NCI-H187 (cell line): ENCODE results near the gene TEP1.

Experiments
- DNase-seq, 2 experiments: peaks; one replicate each; lab custom pipeline; 2025; lab: John Stamatoyannopoulos, UW

TEP1 gene

GRCh38 chr14:20429801-20430669 lies 16.7 kb upstream of the TEP1 start:
- no peak for DNase-seq

GRCh38 chr14:20428802-20429201 lies 15.5 kb upstream of the TEP1 start:
- DNase-seq, result no peak

- DNase-seq, result no peak
Measured at GRCh38 chr14:20428010-20428365, 14.7 kb upstream of the TEP1 start.

- no peak for DNase-seq
Measured at GRCh38 chr14:20427231-20428009, 14.1 kb upstream of the TEP1 start.

- DNase-seq, result no peak
Measured at GRCh38 chr14:20424851-20425250, 11.6 kb upstream of the TEP1 start.

GRCh38 chr14:20422886-20423285 lies 9.6 kb upstream of the TEP1 start:
- DNase-seq, result no peak

GRCh38 chr14:20421267-20421666 lies 8.0 kb upstream of the TEP1 start:
- peak in 1 of 2 experiments; percentile 59 for DNase-seq

- no peak for DNase-seq
Measured at GRCh38 chr14:20419419-20419818, 6.1 kb upstream of the TEP1 start.

- no peak for DNase-seq
Measured at GRCh38 chr14:20418501-20418909, 5.2 kb upstream of the TEP1 start.

- DNase-seq, result no peak
Measured at GRCh38 chr14:20417250-20418186, 4.2 kb upstream of the TEP1 start.

GRCh38 chr14:20416223-20416622 lies 2.9 kb upstream of the TEP1 start:
- no peak for DNase-seq

GRCh38 chr14:20415782-20416206 lies 2.5 kb upstream of the TEP1 start:
- DNase-seq, result peak; percentile 37 to 47

- DNase-seq, result peak in 1 of 2 experiments; percentile 41
Measured at GRCh38 chr14:20413744-20414082, 412 bp upstream of the TEP1 start.

- DNase-seq, result no peak
Measured at GRCh38 chr14:20412411-20412810, 890 bp downstream of the TEP1 start.

- DNase-seq, result no peak
Measured at GRCh38 chr14:20409226-20409625, 4.1 kb downstream of the TEP1 start.

- no peak for DNase-seq
Measured at GRCh38 chr14:20403521-20403920, 9.8 kb downstream of the TEP1 start.

GRCh38 chr14:20400965-20401593 lies 12.2 kb downstream of the TEP1 start:
- no peak for DNase-seq

GRCh38 chr14:20400589-20400964 lies 12.7 kb downstream of the TEP1 start:
- DNase-seq, result no peak

GRCh38 chr14:20397511-20397910 lies 15.8 kb downstream of the TEP1 start:
- DNase-seq, result no peak

GRCh38 chr14:20391505-20391904 lies 21.8 kb downstream of the TEP1 start:
- DNase-seq, result no peak

- DNase-seq, result no peak
Measured at GRCh38 chr14:20388159-20388558, 25.1 kb downstream of the TEP1 start.

- no peak for DNase-seq
Measured at GRCh38 chr14:20387576-20387975, 25.7 kb downstream of the TEP1 start.
